Neural cell (in vitro differentiated cells): ENCODE data around the gene PDGFA. TPM values are rescaled to one million over a fixed set of nuclear protein-coding genes. Genes with fewer than 3 reads are reported as not detected.

Experiments used
- H2AFZ ChIP-seq: fragments of 200-600, 300-800 bp; sonication (generic), shearing (Covaris generic); 2 replicates; pipeline ENCODE4 v1.6.0; 2014; ENCODE audit warnings: low read depth, mild to moderate bottlenecking, antibody characterized with exemption, low read length, moderate library complexity
- H3F3A ChIP-seq: fragments of 200-600 bp; shearing (Covaris generic); 2 replicates; pipeline ENCODE4 v1.6.1; 2016; ENCODE audit warnings: mild to moderate bottlenecking, moderate library complexity, mixed read lengths, antibody characterized with exemption, low read length; ENCODE audit not compliant: insufficient read depth, poor library complexity, severe bottlenecking
- H3K27ac ChIP-seq: fragments of 200-600, 300-800 bp; sonication (generic), shearing (Covaris generic); 2 replicates; pipeline ENCODE4 v1.5.1; 2014; ENCODE audit warnings: mild to moderate bottlenecking, low read length, moderate library complexity
- H3K27me3 ChIP-seq: fragments of 300-800, 200-600 bp; sonication (generic), shearing (Covaris generic); 2 replicates; pipeline ENCODE4 v1.6.0; 2014; ENCODE audit warnings: mild to moderate bottlenecking, low read depth, low read length, moderate library complexity; ENCODE audit not compliant: insufficient read depth
- H3K36me3 ChIP-seq: fragments of 300-800, 200-600 bp; sonication (generic), shearing (Covaris generic); 2 replicates; pipeline ENCODE4 v1.5.1; 2014; ENCODE audit warnings: mild to moderate bottlenecking, antibody characterized with exemption, low read length, moderate library complexity; ENCODE audit not compliant: insufficient read depth
- H3K4me2 ChIP-seq: fragments of 300-800, 200-600 bp; sonication (generic), shearing (Covaris generic); 2 replicates; pipeline ENCODE4 v1.6.0; 2014; ENCODE audit warnings: mild to moderate bottlenecking, low read length
- H3K4me3 ChIP-seq: fragments of 300-800, 200-600 bp; sonication (generic), shearing (Covaris generic); 2 replicates; pipeline ENCODE4 v1.5.1; 2014; ENCODE audit warnings: mild to moderate bottlenecking, low read length, moderate library complexity
- H3K79me2 ChIP-seq: fragments of 200-600 bp; shearing (Covaris generic); replicated peaks from 2 replicates; pipeline ENCODE4 v1.6.0; 2014; ENCODE audit warnings: mild to moderate bottlenecking, low read length, moderate library complexity; ENCODE audit not compliant: insufficient read depth
- H3K9ac ChIP-seq: fragments of 300-800, 200-600 bp; sonication (generic), shearing (Covaris generic); 2 replicates; pipeline ENCODE4 v1.6.1; 2016; ENCODE audit warnings: mild to moderate bottlenecking, low read length, mixed read lengths
- H3K9me2 ChIP-seq: fragments of 200-600 bp; shearing (Covaris generic); 2 replicates; pipeline ENCODE4 v1.6.1; 2016; ENCODE audit warnings: mild to moderate bottlenecking, low read length, mixed read lengths; ENCODE audit not compliant: insufficient read depth
- H3K9me3 ChIP-seq: fragments of 200-600, 300-800 bp; sonication (generic), shearing (Covaris generic); 2 replicates; pipeline ENCODE4 v1.6.1; 2016; ENCODE audit warnings: mild to moderate bottlenecking, mixed run types, low read length, moderate library complexity, mixed read lengths
- H4K20me1 ChIP-seq: fragments of 200-600 bp; shearing (Covaris generic); 2 replicates; pipeline ENCODE4 v1.6.1; 2016; ENCODE audit warnings: mild to moderate bottlenecking, mixed run types; ENCODE audit not compliant: insufficient read depth
- EP300 ChIP-seq: fragments of 450-650 bp; conservative IDR thresholded peaks from 2 replicates; pipeline ENCODE4 v1.6.1; 2014; ENCODE audit warnings: antibody characterized with exemption, mild to moderate bottlenecking, moderate library complexity; ENCODE audit not compliant: poor library complexity, severe bottlenecking
- EZH2 ChIP-seq: fragments of 200-600, 300-800 bp; shearing (Covaris generic), sonication (generic); IDR thresholded peaks from 2 replicates; pipeline ENCODE4 v1.6.1; 2014; ENCODE audit warnings: antibody characterized with exemption, low read length, borderline replicate concordance, mild to moderate bottlenecking; ENCODE audit not compliant: insufficient read depth, poor library complexity, severe bottlenecking
- MXI1 ChIP-seq: fragments of 450-650 bp; conservative IDR thresholded peaks from 2 replicates; pipeline ENCODE4 v1.6.1; 2014; ENCODE audit warnings: antibody characterized with exemption, mild to moderate bottlenecking; ENCODE audit not compliant: poor library complexity, severe bottlenecking
- POLR2AphosphoS5 ChIP-seq: IDR thresholded peaks from 2 replicates; pipeline ENCODE4 v1.6.1; 2012
- RAD21 ChIP-seq: fragments of 450-650 bp; conservative IDR thresholded peaks from 2 replicates; pipeline ENCODE4 v1.6.1; 2014; ENCODE audit warnings: antibody characterized with exemption, mild to moderate bottlenecking, moderate library complexity
- SMC3 ChIP-seq: fragments of 450-650 bp; conservative IDR thresholded peaks from 2 replicates; pipeline ENCODE4 v1.6.1; 2014; ENCODE audit warnings: antibody characterized with exemption, mild to moderate bottlenecking, moderate library complexity; ENCODE audit not compliant: poor library complexity
- TAF1 ChIP-seq: IDR thresholded peaks from 2 replicates; pipeline ENCODE4 v1.6.1; 2012; ENCODE audit warnings: low read depth
- polyA plus RNA-seq: library from polyadenylated mRNA; depleted of rRNA; stranded (reverse); fragments of >200 nt; gene quantifications from 2 replicates; pipeline ENCODE4 v1.2.3, GENCODE V29; 2014
- TF ChIP-seq, protein P1 (sequence below): fragments of 450-650 bp; IDR thresholded peaks from 2 replicates; pipeline ENCODE4 v1.5.1; 2014; ENCODE audit warnings: antibody characterized with exemption, mild to moderate bottlenecking, moderate library complexity; ENCODE audit not compliant: poor library complexity, severe bottlenecking
- TF ChIP-seq, protein P2 (sequence below): IDR thresholded peaks from 2 replicates; pipeline ENCODE4 v1.6.1; 2012; ENCODE audit warnings: borderline replicate concordance

The PDGFA gene
- polyA plus RNA-seq, 1 donor from 2014 or later: 4.1 TPM

DNA sequence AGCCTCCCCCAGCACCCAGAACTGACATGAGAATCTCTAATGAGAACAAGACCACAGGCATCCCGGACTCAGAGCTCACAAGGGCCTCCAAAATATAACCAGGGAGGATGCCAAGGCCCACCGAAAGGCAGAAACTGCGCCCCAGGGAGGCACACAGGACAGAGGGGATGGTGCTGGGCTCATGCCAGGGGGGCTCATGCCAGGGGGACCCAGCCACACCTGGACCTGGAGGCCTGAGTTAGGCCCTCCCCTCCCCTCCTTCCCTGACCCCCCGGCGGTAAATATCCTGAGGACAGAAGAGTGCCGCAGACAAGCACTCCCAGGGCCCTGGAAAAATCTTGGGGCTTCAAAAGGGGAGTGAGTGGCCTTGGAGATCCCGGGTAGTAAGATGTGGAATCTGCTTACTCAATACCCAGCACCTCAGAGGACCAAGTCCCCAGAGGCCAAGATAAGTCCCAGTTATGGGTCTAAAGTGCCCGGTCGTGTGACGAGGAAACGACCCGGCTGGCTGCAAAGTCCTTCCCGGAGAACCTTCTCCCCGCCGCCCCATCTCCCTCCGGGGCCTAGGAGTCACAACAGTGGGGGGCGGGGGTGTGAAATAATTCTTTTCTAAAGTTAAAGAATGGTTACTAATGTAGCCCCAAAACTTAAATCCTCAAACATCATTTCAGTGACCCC is 11.9 kb downstream of the PDGFA start:
- Histone ChIP-seq H3K4me2 (no peak overlapping the region), H3K36me3 (no peaks in the 10 kb centered on the region), H2AFZ (no peak overlapping the region), H3K27me3 (no peaks in the 10 kb centered on the region), H3K79me2 (no peaks in the 10 kb centered on the region), H3F3A (no peaks in the 10 kb centered on the region), H3K9me2 (no peaks in the 10 kb centered on the region), H3K27ac (no peak overlapping the region), H3K9me3 (no peaks in the 10 kb centered on the region), H3K9ac (no peak overlapping the region), H4K20me1 (no peaks in the 10 kb centered on the region), H3K4me3 (no peak overlapping the region)
- TF ChIP-seq, protein P1, sequence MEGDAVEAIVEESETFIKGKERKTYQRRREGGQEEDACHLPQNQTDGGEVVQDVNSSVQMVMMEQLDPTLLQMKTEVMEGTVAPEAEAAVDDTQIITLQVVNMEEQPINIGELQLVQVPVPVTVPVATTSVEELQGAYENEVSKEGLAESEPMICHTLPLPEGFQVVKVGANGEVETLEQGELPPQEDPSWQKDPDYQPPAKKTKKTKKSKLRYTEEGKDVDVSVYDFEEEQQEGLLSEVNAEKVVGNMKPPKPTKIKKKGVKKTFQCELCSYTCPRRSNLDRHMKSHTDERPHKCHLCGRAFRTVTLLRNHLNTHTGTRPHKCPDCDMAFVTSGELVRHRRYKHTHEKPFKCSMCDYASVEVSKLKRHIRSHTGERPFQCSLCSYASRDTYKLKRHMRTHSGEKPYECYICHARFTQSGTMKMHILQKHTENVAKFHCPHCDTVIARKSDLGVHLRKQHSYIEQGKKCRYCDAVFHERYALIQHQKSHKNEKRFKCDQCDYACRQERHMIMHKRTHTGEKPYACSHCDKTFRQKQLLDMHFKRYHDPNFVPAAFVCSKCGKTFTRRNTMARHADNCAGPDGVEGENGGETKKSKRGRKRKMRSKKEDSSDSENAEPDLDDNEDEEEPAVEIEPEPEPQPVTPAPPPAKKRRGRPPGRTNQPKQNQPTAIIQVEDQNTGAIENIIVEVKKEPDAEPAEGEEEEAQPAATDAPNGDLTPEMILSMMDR: no peak
- TF ChIP-seq RAD21 (no peak), TAF1 (no peak), MXI1 (no peak), POLR2AphosphoS5 (no peak), SMC3 (no peak), EZH2 (no peak), EP300 (no peak)
- TF ChIP-seq, protein P2, sequence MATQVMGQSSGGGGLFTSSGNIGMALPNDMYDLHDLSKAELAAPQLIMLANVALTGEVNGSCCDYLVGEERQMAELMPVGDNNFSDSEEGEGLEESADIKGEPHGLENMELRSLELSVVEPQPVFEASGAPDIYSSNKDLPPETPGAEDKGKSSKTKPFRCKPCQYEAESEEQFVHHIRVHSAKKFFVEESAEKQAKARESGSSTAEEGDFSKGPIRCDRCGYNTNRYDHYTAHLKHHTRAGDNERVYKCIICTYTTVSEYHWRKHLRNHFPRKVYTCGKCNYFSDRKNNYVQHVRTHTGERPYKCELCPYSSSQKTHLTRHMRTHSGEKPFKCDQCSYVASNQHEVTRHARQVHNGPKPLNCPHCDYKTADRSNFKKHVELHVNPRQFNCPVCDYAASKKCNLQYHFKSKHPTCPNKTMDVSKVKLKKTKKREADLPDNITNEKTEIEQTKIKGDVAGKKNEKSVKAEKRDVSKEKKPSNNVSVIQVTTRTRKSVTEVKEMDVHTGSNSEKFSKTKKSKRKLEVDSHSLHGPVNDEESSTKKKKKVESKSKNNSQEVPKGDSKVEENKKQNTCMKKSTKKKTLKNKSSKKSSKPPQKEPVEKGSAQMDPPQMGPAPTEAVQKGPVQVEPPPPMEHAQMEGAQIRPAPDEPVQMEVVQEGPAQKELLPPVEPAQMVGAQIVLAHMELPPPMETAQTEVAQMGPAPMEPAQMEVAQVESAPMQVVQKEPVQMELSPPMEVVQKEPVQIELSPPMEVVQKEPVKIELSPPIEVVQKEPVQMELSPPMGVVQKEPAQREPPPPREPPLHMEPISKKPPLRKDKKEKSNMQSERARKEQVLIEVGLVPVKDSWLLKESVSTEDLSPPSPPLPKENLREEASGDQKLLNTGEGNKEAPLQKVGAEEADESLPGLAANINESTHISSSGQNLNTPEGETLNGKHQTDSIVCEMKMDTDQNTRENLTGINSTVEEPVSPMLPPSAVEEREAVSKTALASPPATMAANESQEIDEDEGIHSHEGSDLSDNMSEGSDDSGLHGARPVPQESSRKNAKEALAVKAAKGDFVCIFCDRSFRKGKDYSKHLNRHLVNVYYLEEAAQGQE: no peak

DNA sequence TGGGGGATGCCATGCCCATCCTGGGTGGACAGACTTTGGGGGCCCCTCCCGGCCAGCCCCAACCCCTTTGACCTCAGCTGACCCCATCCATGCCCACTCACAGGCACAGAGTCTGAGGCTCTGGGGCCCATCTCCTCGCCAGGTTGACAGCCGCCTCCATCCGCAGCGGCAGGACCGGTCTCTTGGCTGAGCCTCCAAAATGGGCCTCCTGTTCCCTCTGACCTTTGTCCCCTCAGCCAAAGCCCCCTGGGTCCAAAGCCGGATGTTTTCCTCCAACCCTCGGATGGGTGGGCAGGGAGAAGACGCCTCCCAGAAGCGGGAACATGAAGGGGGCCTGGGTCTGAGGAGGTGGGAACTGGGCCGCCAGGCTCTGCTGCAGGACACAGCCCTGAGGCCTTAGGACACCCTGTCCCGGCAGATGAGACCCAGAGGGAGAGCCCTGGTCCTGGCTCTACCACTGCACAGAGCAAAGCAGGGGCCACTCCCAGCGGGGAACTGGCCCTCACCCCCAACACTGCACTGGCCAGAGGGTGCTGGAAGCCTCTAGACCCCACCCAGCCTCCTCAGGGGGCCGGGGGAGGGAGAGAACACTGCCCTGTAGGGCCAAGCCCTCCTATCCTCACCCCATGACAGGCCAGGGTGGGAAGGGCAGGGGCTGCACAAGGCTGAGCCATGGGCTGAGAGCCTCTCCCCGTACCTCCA is 12.6 kb downstream of the PDGFA start:
- no peaks in the 10 kb centered on the region for H3K79me2 ChIP-seq
- H3K4me2 ChIP-seq: no peak overlapping the region
- H3K27me3 ChIP-seq: no peaks in the 10 kb centered on the region
- no peak for TF ChIP-seq SMC3
- TF ChIP-seq TAF1: no peak
- no peaks in the 10 kb centered on the region for H4K20me1 ChIP-seq
- H3K9ac ChIP-seq: no peak overlapping the region
- no peaks in the 10 kb centered on the region for H3F3A ChIP-seq
- H3K4me3 ChIP-seq: no peak overlapping the region
- no peaks in the 10 kb centered on the region for H3K9me2 ChIP-seq
- no peak overlapping the region for H3K27ac ChIP-seq
- no peaks in the 10 kb centered on the region for H3K36me3 ChIP-seq
- no peaks in the 10 kb centered on the region for H3K9me3 ChIP-seq
- no peak overlapping the region for H2AFZ ChIP-seq
